H1 (cell line): ENCODE measurements around the gene GPSM1. TPM values are rescaled to one million over a fixed set of nuclear protein-coding genes. Genes with fewer than 3 reads are reported as not detected.

ENCODE experiments used
- BCL11A ChIP-seq, 2 experiments: IDR thresholded peaks; one replicate each; pipeline ENCODE4 v1.6.1; 2011; ENCODE audit warnings: low read depth in 2 of 2, low read length in 2 of 2, mild to moderate bottlenecking in 2 of 2
- BRCA1 ChIP-seq: IDR thresholded peaks from 2 replicates; pipeline ENCODE4 v1.6.1; 2012; ENCODE audit warnings: low read depth, low read length, improper control_type of control experiment
- CBX8 ChIP-seq: fragments of 300-800, 300-1000 bp; sonication (generic); IDR thresholded peaks from 2 replicates; pipeline ENCODE4 v1.7.1; 2016; ENCODE audit warnings: low read depth, low read length, borderline replicate concordance
- EP300 ChIP-seq, 2 experiments: IDR thresholded peaks; 1 replicate in 1 of 2; 2 replicates in 1 of 2; pipeline ENCODE4 v1.6.1; 2011 to 2012; ENCODE audit warnings: low read depth in 2 of 2, low read length in 2 of 2, mild to moderate bottlenecking in 2 of 2, borderline replicate concordance in 1 of 2, inconsistent platforms in 1 of 2, moderate library complexity in 1 of 2
- PHF8 ChIP-seq: fragments of 200-600 bp; sonication (generic); conservative IDR thresholded peaks from 2 replicates; pipeline ENCODE4 v1.7.1; 2012; ENCODE audit warnings: low read depth, mild to moderate bottlenecking, inconsistent platforms, low read length, moderate library complexity
- polyA plus RNA-seq, 7 experiments: library from polyadenylated mRNA; depleted of rRNA in 3 of 7; stranded (reverse) in 5 of 7; unstranded in 2 of 7; fragments of >200 nt in 5 of 7; fragments of 200-250 nt in 2 of 7; gene quantifications; 1 replicate in 5 of 7; 2 replicates in 1 of 7; 4 replicates in 1 of 7; pipeline versions ENCODE4 v1.2.1 to v1.2.3, GENCODE V29; 2011 to 2013; ENCODE audit warnings: missing spikeins in 2 of 7, mixed read lengths in 2 of 7
- total RNA-seq: library from RNA; stranded (reverse); fragmentation: NEBNext Ultra II Directional; extraction: Animal tissue kit (Norgen Biotek cat#: 25700); gene quantifications from 2 replicates; pipeline ENCODE4 v1.2.1, GENCODE V29; 2021
- TF ChIP-seq, protein P1 (sequence below): fragments of 300-600 bp; sonication (generic); IDR thresholded peaks from 2 replicates; pipeline ENCODE4 v1.7.1; 2012; ENCODE audit warnings: low read length, moderate library complexity, mild to moderate bottlenecking, inconsistent platforms; ENCODE audit not compliant: insufficient replicate concordance

The GPSM1 gene
- total and polyA plus RNA-seq, 2 of the 8 experiments (the other 6 are each of a cell fraction or from before 2014, with no cell fraction given) = 12.8 to 18.0 TPM

DNA sequence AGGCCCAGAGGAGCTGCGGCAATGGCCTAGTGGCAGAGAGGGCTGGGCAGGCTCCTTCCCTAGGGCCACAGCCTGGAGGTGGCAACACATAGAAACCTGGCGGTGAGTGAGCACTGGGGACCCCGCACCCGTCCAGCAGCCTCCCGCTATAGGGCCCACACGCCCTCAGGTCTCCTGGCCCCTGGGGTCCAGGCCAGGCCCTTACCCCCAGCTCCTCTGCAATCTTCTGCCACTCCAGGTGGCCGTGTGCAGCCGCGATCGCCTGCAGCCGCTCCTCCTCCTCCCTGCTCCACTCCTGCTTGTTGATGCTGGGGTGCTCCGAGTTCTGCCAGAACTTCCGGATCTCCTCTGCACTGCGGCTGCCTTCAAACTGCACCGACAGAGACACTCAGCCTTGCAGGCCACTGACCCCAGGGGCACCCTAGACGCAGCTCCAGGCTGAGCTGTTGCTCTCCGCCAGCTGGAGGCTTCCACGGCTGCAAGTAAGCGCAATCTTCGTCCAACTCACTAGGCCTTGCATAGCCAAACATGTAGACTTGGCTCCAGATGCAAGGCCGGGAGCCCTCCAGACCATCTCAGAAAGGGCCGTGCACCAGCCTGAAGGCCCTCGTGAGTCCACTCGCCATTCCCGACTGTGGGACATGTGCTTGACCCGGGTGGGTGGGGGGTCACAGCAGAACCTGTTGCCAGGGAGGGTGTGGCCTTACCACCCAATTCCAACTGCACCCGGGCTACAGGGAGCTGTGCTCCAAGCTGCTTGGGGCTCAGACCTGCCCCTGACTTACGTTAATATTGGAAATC lies 64.6 kb downstream of the GPSM1 start (continued):
- TF ChIP-seq, protein P1, sequence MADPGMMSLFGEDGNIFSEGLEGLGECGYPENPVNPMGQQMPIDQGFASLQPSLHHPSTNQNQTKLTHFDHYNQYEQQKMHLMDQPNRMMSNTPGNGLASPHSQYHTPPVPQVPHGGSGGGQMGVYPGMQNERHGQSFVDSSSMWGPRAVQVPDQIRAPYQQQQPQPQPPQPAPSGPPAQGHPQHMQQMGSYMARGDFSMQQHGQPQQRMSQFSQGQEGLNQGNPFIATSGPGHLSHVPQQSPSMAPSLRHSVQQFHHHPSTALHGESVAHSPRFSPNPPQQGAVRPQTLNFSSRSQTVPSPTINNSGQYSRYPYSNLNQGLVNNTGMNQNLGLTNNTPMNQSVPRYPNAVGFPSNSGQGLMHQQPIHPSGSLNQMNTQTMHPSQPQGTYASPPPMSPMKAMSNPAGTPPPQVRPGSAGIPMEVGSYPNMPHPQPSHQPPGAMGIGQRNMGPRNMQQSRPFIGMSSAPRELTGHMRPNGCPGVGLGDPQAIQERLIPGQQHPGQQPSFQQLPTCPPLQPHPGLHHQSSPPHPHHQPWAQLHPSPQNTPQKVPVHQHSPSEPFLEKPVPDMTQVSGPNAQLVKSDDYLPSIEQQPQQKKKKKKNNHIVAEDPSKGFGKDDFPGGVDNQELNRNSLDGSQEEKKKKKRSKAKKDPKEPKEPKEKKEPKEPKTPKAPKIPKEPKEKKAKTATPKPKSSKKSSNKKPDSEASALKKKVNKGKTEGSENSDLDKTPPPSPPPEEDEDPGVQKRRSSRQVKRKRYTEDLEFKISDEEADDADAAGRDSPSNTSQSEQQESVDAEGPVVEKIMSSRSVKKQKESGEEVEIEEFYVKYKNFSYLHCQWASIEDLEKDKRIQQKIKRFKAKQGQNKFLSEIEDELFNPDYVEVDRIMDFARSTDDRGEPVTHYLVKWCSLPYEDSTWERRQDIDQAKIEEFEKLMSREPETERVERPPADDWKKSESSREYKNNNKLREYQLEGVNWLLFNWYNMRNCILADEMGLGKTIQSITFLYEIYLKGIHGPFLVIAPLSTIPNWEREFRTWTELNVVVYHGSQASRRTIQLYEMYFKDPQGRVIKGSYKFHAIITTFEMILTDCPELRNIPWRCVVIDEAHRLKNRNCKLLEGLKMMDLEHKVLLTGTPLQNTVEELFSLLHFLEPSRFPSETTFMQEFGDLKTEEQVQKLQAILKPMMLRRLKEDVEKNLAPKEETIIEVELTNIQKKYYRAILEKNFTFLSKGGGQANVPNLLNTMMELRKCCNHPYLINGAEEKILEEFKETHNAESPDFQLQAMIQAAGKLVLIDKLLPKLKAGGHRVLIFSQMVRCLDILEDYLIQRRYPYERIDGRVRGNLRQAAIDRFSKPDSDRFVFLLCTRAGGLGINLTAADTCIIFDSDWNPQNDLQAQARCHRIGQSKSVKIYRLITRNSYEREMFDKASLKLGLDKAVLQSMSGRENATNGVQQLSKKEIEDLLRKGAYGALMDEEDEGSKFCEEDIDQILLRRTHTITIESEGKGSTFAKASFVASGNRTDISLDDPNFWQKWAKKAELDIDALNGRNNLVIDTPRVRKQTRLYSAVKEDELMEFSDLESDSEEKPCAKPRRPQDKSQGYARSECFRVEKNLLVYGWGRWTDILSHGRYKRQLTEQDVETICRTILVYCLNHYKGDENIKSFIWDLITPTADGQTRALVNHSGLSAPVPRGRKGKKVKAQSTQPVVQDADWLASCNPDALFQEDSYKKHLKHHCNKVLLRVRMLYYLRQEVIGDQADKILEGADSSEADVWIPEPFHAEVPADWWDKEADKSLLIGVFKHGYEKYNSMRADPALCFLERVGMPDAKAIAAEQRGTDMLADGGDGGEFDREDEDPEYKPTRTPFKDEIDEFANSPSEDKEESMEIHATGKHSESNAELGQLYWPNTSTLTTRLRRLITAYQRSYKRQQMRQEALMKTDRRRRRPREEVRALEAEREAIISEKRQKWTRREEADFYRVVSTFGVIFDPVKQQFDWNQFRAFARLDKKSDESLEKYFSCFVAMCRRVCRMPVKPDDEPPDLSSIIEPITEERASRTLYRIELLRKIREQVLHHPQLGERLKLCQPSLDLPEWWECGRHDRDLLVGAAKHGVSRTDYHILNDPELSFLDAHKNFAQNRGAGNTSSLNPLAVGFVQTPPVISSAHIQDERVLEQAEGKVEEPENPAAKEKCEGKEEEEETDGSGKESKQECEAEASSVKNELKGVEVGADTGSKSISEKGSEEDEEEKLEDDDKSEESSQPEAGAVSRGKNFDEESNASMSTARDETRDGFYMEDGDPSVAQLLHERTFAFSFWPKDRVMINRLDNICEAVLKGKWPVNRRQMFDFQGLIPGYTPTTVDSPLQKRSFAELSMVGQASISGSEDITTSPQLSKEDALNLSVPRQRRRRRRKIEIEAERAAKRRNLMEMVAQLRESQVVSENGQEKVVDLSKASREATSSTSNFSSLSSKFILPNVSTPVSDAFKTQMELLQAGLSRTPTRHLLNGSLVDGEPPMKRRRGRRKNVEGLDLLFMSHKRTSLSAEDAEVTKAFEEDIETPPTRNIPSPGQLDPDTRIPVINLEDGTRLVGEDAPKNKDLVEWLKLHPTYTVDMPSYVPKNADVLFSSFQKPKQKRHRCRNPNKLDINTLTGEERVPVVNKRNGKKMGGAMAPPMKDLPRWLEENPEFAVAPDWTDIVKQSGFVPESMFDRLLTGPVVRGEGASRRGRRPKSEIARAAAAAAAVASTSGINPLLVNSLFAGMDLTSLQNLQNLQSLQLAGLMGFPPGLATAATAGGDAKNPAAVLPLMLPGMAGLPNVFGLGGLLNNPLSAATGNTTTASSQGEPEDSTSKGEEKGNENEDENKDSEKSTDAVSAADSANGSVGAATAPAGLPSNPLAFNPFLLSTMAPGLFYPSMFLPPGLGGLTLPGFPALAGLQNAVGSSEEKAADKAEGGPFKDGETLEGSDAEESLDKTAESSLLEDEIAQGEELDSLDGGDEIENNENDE = no peak
- TF ChIP-seq CBX8 = no peak
- TF ChIP-seq PHF8 = no peak
- TF ChIP-seq BCL11A (IDR thresholded peaks at IDR 0.05; ENCODE audit: low read depth in 2 of 2, low read length in 2 of 2) = no peak
- no peak for TF ChIP-seq EP300 (IDR thresholded peaks at IDR 0.05; ENCODE audit: borderline replicate concordance in 1 of 2, low read depth in 2 of 2, low read length in 2 of 2)
- no peak for TF ChIP-seq BRCA1
- TF ChIP-seq, all 59 proteins: peak for 0
